ENCODE results near the gene RASSF8.

Gene RASSF8

DNA sequence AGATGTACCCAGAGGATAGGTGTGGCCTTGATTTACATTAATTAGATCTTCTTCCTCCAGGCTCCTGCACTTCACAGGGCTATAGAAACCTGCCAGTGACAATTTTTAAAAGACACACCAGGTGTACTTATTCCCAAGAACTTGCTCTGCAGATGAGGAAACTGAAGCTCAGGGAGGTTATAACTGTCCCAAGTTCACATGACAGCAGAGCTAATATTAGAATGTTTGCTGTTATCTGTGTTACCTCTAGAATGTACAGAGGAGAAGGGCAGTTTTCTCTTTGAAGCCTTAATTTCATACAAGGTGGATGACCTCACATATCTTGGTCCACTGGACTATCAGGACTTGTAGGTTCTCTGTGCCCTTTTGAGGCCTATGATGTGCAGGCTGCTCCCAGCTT lies 27.7 kb downstream of the RASSF8 start:
- Histone ChIP-seq H3K9me3 (replicated peaks; ENCODE audit: insufficient read depth, low read length) (no peaks in the 10 kb centered on the region), H3F3A (ENCODE audit: insufficient read depth, low read length) (peaks cover 15% of the 10 kb centered on the region), H3K9ac (ENCODE audit: low read length) (no peak overlapping the region), H3K79me2 (ENCODE audit: low read length) (0 out of 2 replicates have a peak, but pooled peaks cover 10% of the 10 kb centered on the region), H4K20me1 (ENCODE audit: insufficient read depth, low read length) (no peaks in the 10 kb centered on the region), H3K27ac (ENCODE audit: low read length) (peak overlapping the region; percentile 32; the same call in 1 of the 2 replicates), H3K4me3 (ENCODE audit: low read length) (no peak overlapping the region), H3K36me3 (replicated peaks; ENCODE audit: insufficient read depth, low read length) (no peaks in the 10 kb centered on the region), H3K4me2 (ENCODE audit: low read depth, low read length) (peak overlapping the region; percentile 37; the same call in 1 of the 2 replicates), H3K27me3 (replicated peaks; ENCODE audit: insufficient read depth, low read length) (no peaks in the 10 kb centered on the region), H2AFZ (ENCODE audit: low read length) (no peak overlapping the region), H3K4me1 (ENCODE audit: low read length) (peaks cover 35% of the 10 kb centered on the region), H3K9me2 (replicated peaks; ENCODE audit: insufficient read depth, low read length) (no peaks in the 10 kb centered on the region)
- DNase-seq, result no peak
- TF ChIP-seq CTCF (IDR thresholded peaks at IDR 0.05; ENCODE audit: low read length), result no peak
- TF ChIP-seq EZH2phosphoT487 (IDR thresholded peaks at IDR 0.05; ENCODE audit: low read length), result no peak
- TF ChIP-seq EZH2 (optimal IDR thresholded peaks at IDR 0.05; ENCODE audit: low read depth, low read length), result no peak

DNA sequence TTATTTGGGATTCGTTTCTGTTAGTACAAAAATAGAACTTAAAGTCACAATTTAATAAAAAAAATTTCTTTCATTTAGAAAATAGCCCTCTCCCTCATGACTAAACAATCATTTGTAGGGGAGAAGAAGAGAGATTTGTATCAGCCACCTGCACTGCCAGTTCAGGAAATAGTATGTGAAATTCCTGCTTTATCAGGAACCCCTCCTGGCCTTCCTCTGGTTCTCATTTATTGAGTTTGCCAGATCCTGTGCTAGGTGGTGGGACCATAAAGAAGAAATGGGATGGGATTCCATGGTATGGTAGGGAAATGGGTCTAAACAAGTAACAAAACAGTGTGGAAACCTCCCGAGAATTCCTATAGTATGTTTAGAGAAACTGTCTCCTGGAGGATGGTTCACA lies 30.0 kb downstream of the RASSF8 start:
- Histone ChIP-seq H3K27me3 (replicated peaks; ENCODE audit: insufficient read depth, low read length) (no peaks in the 10 kb centered on the region), H3K36me3 (replicated peaks; ENCODE audit: insufficient read depth, low read length) (no peaks in the 10 kb centered on the region), H3K9me2 (replicated peaks; ENCODE audit: insufficient read depth, low read length) (no peaks in the 10 kb centered on the region), H3K79me2 (ENCODE audit: low read length) (0 out of 2 replicates have a peak, but pooled peaks cover 9% of the 10 kb centered on the region), H3F3A (ENCODE audit: insufficient read depth, low read length) (peaks cover 5% of the 10 kb centered on the region; the same call in 1 of the 2 replicates), H3K9ac (ENCODE audit: low read length) (no peak overlapping the region), H3K9me3 (replicated peaks; ENCODE audit: insufficient read depth, low read length) (no peaks in the 10 kb centered on the region), H2AFZ (ENCODE audit: low read length) (no peak overlapping the region), H4K20me1 (ENCODE audit: insufficient read depth, low read length) (no peaks in the 10 kb centered on the region), H3K27ac (ENCODE audit: low read length) (no peak overlapping the region), H3K4me1 (ENCODE audit: low read length) (peaks cover 20% of the 10 kb centered on the region), H3K4me3 (ENCODE audit: low read length) (no peak overlapping the region), H3K4me2 (ENCODE audit: low read depth, low read length) (no peak overlapping the region)
- TF ChIP-seq EZH2phosphoT487 (IDR thresholded peaks at IDR 0.05; ENCODE audit: low read length) (no peak), EZH2 (optimal IDR thresholded peaks at IDR 0.05; ENCODE audit: low read depth, low read length) (no peak), CTCF (IDR thresholded peaks at IDR 0.05; ENCODE audit: low read length) (no peak)
- no peak for DNase-seq

DNA sequence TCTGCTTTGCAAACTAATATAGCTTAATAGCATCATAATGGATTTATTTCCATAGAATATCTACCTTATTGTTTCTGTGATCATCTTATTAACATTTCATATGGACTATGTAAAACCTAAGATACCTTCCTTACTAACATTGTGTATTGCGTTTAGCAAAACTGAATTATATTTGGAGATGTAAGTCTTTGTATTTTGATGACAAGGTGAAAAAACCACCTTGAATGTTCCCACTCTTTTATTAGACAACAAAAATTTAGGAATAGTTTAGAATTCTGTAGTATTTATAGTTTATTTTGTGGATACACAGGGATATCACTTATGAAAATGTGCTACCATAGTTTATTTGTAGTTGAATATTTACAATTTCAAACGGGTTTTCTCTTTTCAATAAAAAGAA lies 32.0 kb downstream of the RASSF8 start:
- H3F3A ChIP-seq (ENCODE audit: insufficient read depth, low read length), result peaks cover 5% of the 10 kb centered on the region; the same call in 1 of the 2 replicates

More for the DNA sequence above, 32.0 kb downstream of the RASSF8 start:
- Histone ChIP-seq H3K9me3 (replicated peaks; ENCODE audit: insufficient read depth, low read length) (no peaks in the 10 kb centered on the region), H3K4me1 (ENCODE audit: low read length) (peaks cover 13% of the 10 kb centered on the region), H4K20me1 (ENCODE audit: insufficient read depth, low read length) (no peaks in the 10 kb centered on the region), H3K27me3 (replicated peaks; ENCODE audit: insufficient read depth, low read length) (no peaks in the 10 kb centered on the region), H2AFZ (ENCODE audit: low read length) (no peak overlapping the region), H3K79me2 (ENCODE audit: low read length) (no peaks in the 10 kb centered on the region), H3K9ac (ENCODE audit: low read length) (no peak overlapping the region), H3K9me2 (replicated peaks; ENCODE audit: insufficient read depth, low read length) (no peaks in the 10 kb centered on the region), H3K36me3 (replicated peaks; ENCODE audit: insufficient read depth, low read length) (no peaks in the 10 kb centered on the region), H3K4me3 (ENCODE audit: low read length) (no peak overlapping the region), H3K4me2 (ENCODE audit: low read depth, low read length) (no peak overlapping the region), H3K27ac (ENCODE audit: low read length) (no peak overlapping the region)
- TF ChIP-seq EZH2phosphoT487 (IDR thresholded peaks at IDR 0.05; ENCODE audit: low read length), result no peak
- no peak for TF ChIP-seq EZH2 (optimal IDR thresholded peaks at IDR 0.05; ENCODE audit: low read depth, low read length)
- TF ChIP-seq CTCF (IDR thresholded peaks at IDR 0.05; ENCODE audit: low read length), result no peak
- DNase-seq, result no peak

All from MM.1S (cell line).